Measurements from ENCODE around the gene SMIM27. TPM values are rescaled to one million over a fixed set of nuclear protein-coding genes. Genes with fewer than 3 reads are reported as not detected.

SMIM27 gene
- total and polyA plus RNA-seq, 3 donors from 2014 or later: 24.8 to 58.6 (median 43.3) TPM

DNA sequence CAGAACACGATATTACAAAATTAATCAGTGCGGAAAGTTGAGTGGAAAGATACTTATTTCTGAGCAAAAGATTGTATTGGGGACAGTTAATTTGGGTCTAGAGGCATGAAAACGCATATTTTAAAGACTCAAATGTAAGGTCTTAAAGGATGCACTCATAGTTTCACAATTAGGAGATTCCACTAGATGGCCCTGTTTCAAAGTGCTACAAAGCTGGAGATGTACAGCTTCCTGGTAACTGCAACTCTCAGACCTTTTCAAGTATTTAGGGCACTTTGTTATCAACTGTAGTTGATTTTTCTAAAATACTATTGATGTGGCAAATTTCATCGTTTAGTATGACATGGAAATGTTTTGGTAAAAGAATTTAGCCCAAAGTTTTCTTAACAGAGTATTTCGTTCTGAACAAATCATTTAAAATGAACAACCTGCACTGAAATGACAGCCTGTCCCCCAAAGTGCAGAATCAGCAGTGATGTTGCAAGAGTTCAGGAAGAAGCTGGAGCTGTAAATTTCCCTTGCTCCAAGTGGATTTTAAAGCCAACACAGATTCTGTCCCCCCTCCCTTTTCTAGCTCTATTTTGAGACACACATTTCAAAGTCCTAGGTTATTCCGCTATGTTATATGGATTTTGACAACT is 37.1 kb downstream of the SMIM27 start:
- H3K4me1 ChIP-seq: no peaks in the 10 kb centered on the region
- no peak overlapping the region for H3K4me3 ChIP-seq
- intact Hi-C loops (cut with DNase I; ENCODE audit: low total_unique reads): loop anchor here (10.0 kb wide), 1 partner anchor 376 kb away; no protein-coding TSS in a partner anchor
- 49 to 52% methylated on average over 6 of the region's 6 CpGs for WGBS, 2 donors
- TF ChIP-seq POLR2A (IDR thresholded peaks at IDR 0.05): no peak
- TF ChIP-seq, protein P1, sequence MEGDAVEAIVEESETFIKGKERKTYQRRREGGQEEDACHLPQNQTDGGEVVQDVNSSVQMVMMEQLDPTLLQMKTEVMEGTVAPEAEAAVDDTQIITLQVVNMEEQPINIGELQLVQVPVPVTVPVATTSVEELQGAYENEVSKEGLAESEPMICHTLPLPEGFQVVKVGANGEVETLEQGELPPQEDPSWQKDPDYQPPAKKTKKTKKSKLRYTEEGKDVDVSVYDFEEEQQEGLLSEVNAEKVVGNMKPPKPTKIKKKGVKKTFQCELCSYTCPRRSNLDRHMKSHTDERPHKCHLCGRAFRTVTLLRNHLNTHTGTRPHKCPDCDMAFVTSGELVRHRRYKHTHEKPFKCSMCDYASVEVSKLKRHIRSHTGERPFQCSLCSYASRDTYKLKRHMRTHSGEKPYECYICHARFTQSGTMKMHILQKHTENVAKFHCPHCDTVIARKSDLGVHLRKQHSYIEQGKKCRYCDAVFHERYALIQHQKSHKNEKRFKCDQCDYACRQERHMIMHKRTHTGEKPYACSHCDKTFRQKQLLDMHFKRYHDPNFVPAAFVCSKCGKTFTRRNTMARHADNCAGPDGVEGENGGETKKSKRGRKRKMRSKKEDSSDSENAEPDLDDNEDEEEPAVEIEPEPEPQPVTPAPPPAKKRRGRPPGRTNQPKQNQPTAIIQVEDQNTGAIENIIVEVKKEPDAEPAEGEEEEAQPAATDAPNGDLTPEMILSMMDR (IDR thresholded peaks at IDR 0.05): peak in 2 of 3 experiments; percentile 35
- H3K9me3 ChIP-seq: no peaks in the 10 kb centered on the region
- H3K27ac ChIP-seq: no peak overlapping the region
- no peaks in the 10 kb centered on the region for H3K36me3 ChIP-seq (ENCODE audit: low read depth, missing control alignments)
- H3K27me3 ChIP-seq: no peaks in the 10 kb centered on the region
- DNase-seq: no peak

DNA sequence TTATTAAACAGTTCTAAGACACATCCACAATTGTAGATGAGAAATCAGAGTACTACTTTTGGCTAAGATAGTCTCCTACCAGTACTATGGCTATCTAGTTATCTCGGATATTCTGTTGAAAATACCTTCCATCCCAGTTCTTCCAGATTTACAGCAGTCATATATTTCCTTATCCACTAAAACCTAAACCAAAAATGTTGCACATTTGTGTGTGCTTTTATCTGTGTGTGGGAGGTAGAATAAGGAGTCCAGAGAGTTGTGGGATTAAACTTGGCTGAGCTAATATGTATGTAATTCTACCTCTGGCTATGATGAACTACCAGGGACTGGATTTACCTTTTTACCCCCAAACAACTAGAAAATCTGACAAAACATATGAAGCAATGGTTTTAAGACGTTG is 38.3 kb downstream of the SMIM27 start:
- H3K27ac ChIP-seq: no peak overlapping the region
- no peaks in the 10 kb centered on the region for H3K27me3 ChIP-seq
- 37 to 71% methylated on average over 2 of the region's 2 CpGs for WGBS, 2 donors
- H3K36me3 ChIP-seq (ENCODE audit: low read depth, missing control alignments): no peaks in the 10 kb centered on the region
- TF ChIP-seq, protein P1 (IDR thresholded peaks at IDR 0.05): no peak
- no peaks in the 10 kb centered on the region for H3K9me3 ChIP-seq
- no peaks in the 10 kb centered on the region for H3K4me1 ChIP-seq
- H3K4me3 ChIP-seq: no peak overlapping the region
- intact Hi-C loops (cut with DNase I; ENCODE audit: low total_unique reads): no loop called here
- DNase-seq: no peak

DNA sequence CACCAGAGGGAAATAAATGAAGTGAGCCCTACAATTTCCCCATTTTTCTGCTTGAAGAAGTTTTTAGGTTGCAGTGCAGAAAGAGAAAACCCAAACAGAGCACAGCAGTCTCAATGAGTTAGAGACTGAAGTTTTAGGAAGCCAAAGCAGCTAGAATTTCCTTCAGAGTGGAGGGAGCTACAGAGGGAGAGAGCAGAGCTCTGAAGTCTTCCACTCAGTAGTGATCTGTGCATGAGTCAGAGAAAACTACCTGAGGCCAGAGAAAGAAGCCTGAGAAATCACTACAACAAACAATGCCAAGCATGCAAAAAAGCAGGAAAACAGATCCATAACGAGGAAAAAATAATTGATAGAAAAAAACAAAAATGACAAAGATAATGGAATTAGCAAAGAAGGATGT is 38.8 kb downstream of the SMIM27 start:
- 47 to 80% methylated on average over 1 of the region's 1 CpG for WGBS, 2 donors

DNA sequence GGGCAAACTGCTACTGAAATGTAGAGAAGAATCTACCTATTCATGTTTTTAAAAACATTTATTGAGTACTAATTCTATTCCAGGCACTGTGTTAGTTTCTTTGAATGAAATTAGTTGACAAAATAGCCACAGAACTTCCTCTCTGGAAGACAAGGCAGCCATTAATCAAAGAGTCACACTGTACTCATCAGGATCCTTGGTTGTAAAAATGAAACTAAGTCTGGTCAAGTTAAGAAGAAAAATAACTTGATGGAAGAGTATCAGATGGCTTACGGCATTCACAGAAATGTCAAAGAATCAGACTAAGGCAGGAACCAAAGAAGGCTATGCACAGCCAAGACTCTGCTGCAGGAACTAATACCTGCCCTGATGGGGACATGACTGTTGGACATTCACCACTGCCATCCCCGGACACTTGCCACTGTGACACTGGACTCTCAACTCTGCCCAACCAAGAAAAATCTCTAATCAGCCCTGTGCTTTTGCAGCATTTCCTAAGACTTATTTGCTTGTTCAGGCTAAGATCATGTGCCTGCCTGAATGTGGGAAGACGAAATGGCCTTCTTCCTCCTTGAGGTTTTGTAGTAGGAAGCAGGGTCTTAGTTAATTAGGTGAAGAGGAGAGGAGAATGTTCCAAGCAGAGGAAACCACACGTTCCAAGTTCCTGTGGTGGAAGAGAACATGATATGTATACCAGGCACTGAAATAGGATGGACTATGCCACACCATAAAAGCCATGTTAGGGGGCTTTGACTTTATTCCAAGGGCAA is 44.2 kb downstream of the SMIM27 start:
- Histone ChIP-seq H3K27ac (no peak overlapping the region), H3K27me3 (no peaks in the 10 kb centered on the region), H3K36me3 (ENCODE audit: low read depth, missing control alignments) (no peaks in the 10 kb centered on the region), H3K4me1 (no peaks in the 10 kb centered on the region), H3K9me3 (no peaks in the 10 kb centered on the region), H3K4me3 (no peak overlapping the region)
- intact Hi-C loops (cut with DNase I; ENCODE audit: low total_unique reads): no loop called here
- WGBS, 2 donors: 73 to 76% methylated on average over 3 to 4 of the region's 4 CpGs
- no peak for TF ChIP-seq POLR2A (IDR thresholded peaks at IDR 0.05)
- TF ChIP-seq, protein P1 (IDR thresholded peaks at IDR 0.05): no peak
- no peak for DNase-seq

More for the DNA sequence above, 38.8 kb downstream of the SMIM27 start:
- Histone ChIP-seq H3K9me3 (no peaks in the 10 kb centered on the region), H3K4me3 (no peak overlapping the region), H3K36me3 (ENCODE audit: low read depth, missing control alignments) (no peaks in the 10 kb centered on the region), H3K27ac (no peak overlapping the region), H3K4me1 (no peaks in the 10 kb centered on the region), H3K27me3 (no peaks in the 10 kb centered on the region)
- no peak for DNase-seq
- intact Hi-C loops (cut with DNase I; ENCODE audit: low total_unique reads): no loop called here
- no peak for TF ChIP-seq POLR2A (IDR thresholded peaks at IDR 0.05)
- TF ChIP-seq, protein P1 (IDR thresholded peaks at IDR 0.05): no peak
